ENCODE measurements around the gene DYNC1LI1.
A peak's percentile ranks its signal among the peaks of the same experiment; 100 is the strongest.

DYNC1LI1 gene

GRCh38 chr3:32568953-32569352 is 1.7 kb downstream of the DYNC1LI1 start:
- Histone ChIP-seq H3K27me3 (ENCODE audit: control insufficient read depth in 5 of 5, insufficient read depth in 4 of 5, low read length in 5 of 5) (no peaks in the 10 kb centered on the region), H3K9ac (ENCODE audit: low read length in 5 of 5) (peak overlapping the region in 3 of 5 donors; percentile 90 to 95 (median 92)), H3K27ac (ENCODE audit: low read depth, low read length) (peak overlapping the region; percentile 89), H3K4me3 (ENCODE audit: low read depth in 1 of 5, low read length in 5 of 5) (peak overlapping the region in 3 of 5 donors; percentile 85 to 93 (median 90)), H3K4me1 (ENCODE audit: control insufficient read depth in 5 of 5, insufficient read depth in 5 of 5, low read length in 5 of 5) (peaks cover 0 to 20% (median 18%) of the 10 kb centered on the region in 5 donors), H3K9me3 (ENCODE audit: control insufficient read depth in 5 of 5, low read length in 5 of 5) (no peaks in the 10 kb centered on the region), H3K36me3 (ENCODE audit: control insufficient read depth in 5 of 5, insufficient read depth in 5 of 5, low read length in 5 of 5) (peaks cover 0 to 5% (median 3%) of the 10 kb centered on the region in 5 donors)

GRCh38 chr3:32564195-32564594 is 6.5 kb downstream of the DYNC1LI1 start:
- Histone ChIP-seq H3K27ac (ENCODE audit: low read depth, low read length) (no peak overlapping the region), H3K9me3 (ENCODE audit: control insufficient read depth in 5 of 5, low read length in 5 of 5) (no peaks in the 10 kb centered on the region), H3K36me3 (ENCODE audit: control insufficient read depth in 5 of 5, insufficient read depth in 5 of 5, low read length in 5 of 5) (peaks cover 0 to 7% (median 5%) of the 10 kb centered on the region in 5 donors), H3K4me1 (ENCODE audit: control insufficient read depth in 5 of 5, insufficient read depth in 5 of 5, low read length in 5 of 5) (peaks cover 0 to 5% (median 3%) of the 10 kb centered on the region in 5 donors), H3K9ac (ENCODE audit: low read length in 5 of 5) (no peak overlapping the region), H3K4me3 (ENCODE audit: low read depth in 1 of 5, low read length in 5 of 5) (no peak overlapping the region), H3K27me3 (ENCODE audit: control insufficient read depth in 5 of 5, insufficient read depth in 4 of 5, low read length in 5 of 5) (no peaks in the 10 kb centered on the region)

GRCh38 chr3:32562640-32563039 is 8.0 kb downstream of the DYNC1LI1 start:
- Histone ChIP-seq H3K4me3 (ENCODE audit: low read depth in 1 of 5, low read length in 5 of 5) (no peak overlapping the region), H3K9ac (ENCODE audit: low read length in 5 of 5) (no peak overlapping the region), H3K36me3 (ENCODE audit: control insufficient read depth in 5 of 5, insufficient read depth in 5 of 5, low read length in 5 of 5) (peaks cover 0 to 7% (median 5%) of the 10 kb centered on the region in 5 donors), H3K9me3 (ENCODE audit: control insufficient read depth in 5 of 5, low read length in 5 of 5) (no peaks in the 10 kb centered on the region), H3K4me1 (ENCODE audit: control insufficient read depth in 5 of 5, insufficient read depth in 5 of 5, low read length in 5 of 5) (no peaks in the 10 kb centered on the region), H3K27ac (ENCODE audit: low read depth, low read length) (no peak overlapping the region), H3K27me3 (ENCODE audit: control insufficient read depth in 5 of 5, insufficient read depth in 4 of 5, low read length in 5 of 5) (no peaks in the 10 kb centered on the region)

- H3K4me3 ChIP-seq (ENCODE audit: low read depth in 1 of 5, low read length in 5 of 5), result no peak overlapping the region
- no peaks in the 10 kb centered on the region for H3K4me1 ChIP-seq (ENCODE audit: control insufficient read depth in 5 of 5, insufficient read depth in 5 of 5, low read length in 5 of 5)
- no peaks in the 10 kb centered on the region for H3K27me3 ChIP-seq (ENCODE audit: control insufficient read depth in 5 of 5, insufficient read depth in 4 of 5, low read length in 5 of 5)
- H3K9me3 ChIP-seq (ENCODE audit: control insufficient read depth in 5 of 5, low read length in 5 of 5), result no peaks in the 10 kb centered on the region
- H3K36me3 ChIP-seq (ENCODE audit: control insufficient read depth in 5 of 5, insufficient read depth in 5 of 5, low read length in 5 of 5), result peaks cover 0 to 4% (median 0%) of the 10 kb centered on the region in 5 donors
- H3K9ac ChIP-seq (ENCODE audit: low read length in 5 of 5), result no peak overlapping the region
- H3K27ac ChIP-seq (ENCODE audit: low read depth, low read length), result no peak overlapping the region
Measured at GRCh38 chr3:32557640-32558352, 12.9 kb downstream of the DYNC1LI1 start.

GRCh38 chr3:32556332-32556731 is 14.3 kb downstream of the DYNC1LI1 start:
- H3K4me3 ChIP-seq (ENCODE audit: low read depth in 1 of 5, low read length in 5 of 5), result no peak overlapping the region
- H3K9ac ChIP-seq (ENCODE audit: low read length in 5 of 5), result no peak overlapping the region
- no peaks in the 10 kb centered on the region for H3K27me3 ChIP-seq (ENCODE audit: control insufficient read depth in 5 of 5, insufficient read depth in 4 of 5, low read length in 5 of 5)
- H3K27ac ChIP-seq (ENCODE audit: low read depth, low read length), result no peak overlapping the region
- peaks cover 0 to 4% (median 0%) of the 10 kb centered on the region in 5 donors for H3K36me3 ChIP-seq (ENCODE audit: control insufficient read depth in 5 of 5, insufficient read depth in 5 of 5, low read length in 5 of 5)
- no peaks in the 10 kb centered on the region for H3K4me1 ChIP-seq (ENCODE audit: control insufficient read depth in 5 of 5, insufficient read depth in 5 of 5, low read length in 5 of 5)
- H3K9me3 ChIP-seq (ENCODE audit: control insufficient read depth in 5 of 5, low read length in 5 of 5), result no peaks in the 10 kb centered on the region

- Histone ChIP-seq H3K27ac (ENCODE audit: low read depth, low read length) (no peak overlapping the region), H3K4me3 (ENCODE audit: low read depth in 1 of 5, low read length in 5 of 5) (no peak overlapping the region), H3K36me3 (ENCODE audit: control insufficient read depth in 5 of 5, insufficient read depth in 5 of 5, low read length in 5 of 5) (no peaks in the 10 kb centered on the region), H3K4me1 (ENCODE audit: control insufficient read depth in 5 of 5, insufficient read depth in 5 of 5, low read length in 5 of 5) (no peaks in the 10 kb centered on the region), H3K27me3 (ENCODE audit: control insufficient read depth in 5 of 5, insufficient read depth in 4 of 5, low read length in 5 of 5) (no peaks in the 10 kb centered on the region), H3K9me3 (ENCODE audit: control insufficient read depth in 5 of 5, low read length in 5 of 5) (no peaks in the 10 kb centered on the region), H3K9ac (ENCODE audit: low read length in 5 of 5) (no peak overlapping the region)
Measured at GRCh38 chr3:32553973-32554372, 16.7 kb downstream of the DYNC1LI1 start.

- Histone ChIP-seq H3K36me3 (ENCODE audit: control insufficient read depth in 5 of 5, insufficient read depth in 5 of 5, low read length in 5 of 5) (no peaks in the 10 kb centered on the region), H3K9ac (ENCODE audit: low read length in 5 of 5) (no peak overlapping the region), H3K27me3 (ENCODE audit: control insufficient read depth in 5 of 5, insufficient read depth in 4 of 5, low read length in 5 of 5) (no peaks in the 10 kb centered on the region), H3K4me3 (ENCODE audit: low read depth in 1 of 5, low read length in 5 of 5) (no peak overlapping the region), H3K27ac (ENCODE audit: low read depth, low read length) (no peak overlapping the region), H3K9me3 (ENCODE audit: control insufficient read depth in 5 of 5, low read length in 5 of 5) (no peaks in the 10 kb centered on the region), H3K4me1 (ENCODE audit: control insufficient read depth in 5 of 5, insufficient read depth in 5 of 5, low read length in 5 of 5) (no peaks in the 10 kb centered on the region)
Measured at GRCh38 chr3:32553459-32553858, 17.2 kb downstream of the DYNC1LI1 start.

GRCh38 chr3:32552013-32552412 is 18.6 kb downstream of the DYNC1LI1 start:
- Histone ChIP-seq H3K4me1 (ENCODE audit: control insufficient read depth in 5 of 5, insufficient read depth in 5 of 5, low read length in 5 of 5) (no peaks in the 10 kb centered on the region), H3K27me3 (ENCODE audit: control insufficient read depth in 5 of 5, insufficient read depth in 4 of 5, low read length in 5 of 5) (no peaks in the 10 kb centered on the region), H3K27ac (ENCODE audit: low read depth, low read length) (no peak overlapping the region), H3K9ac (ENCODE audit: low read length in 5 of 5) (no peak overlapping the region), H3K36me3 (ENCODE audit: control insufficient read depth in 5 of 5, insufficient read depth in 5 of 5, low read length in 5 of 5) (no peaks in the 10 kb centered on the region), H3K9me3 (ENCODE audit: control insufficient read depth in 5 of 5, low read length in 5 of 5) (no peaks in the 10 kb centered on the region), H3K4me3 (ENCODE audit: low read depth in 1 of 5, low read length in 5 of 5) (no peak overlapping the region)

- Histone ChIP-seq H3K4me1 (ENCODE audit: control insufficient read depth in 5 of 5, insufficient read depth in 5 of 5, low read length in 5 of 5) (no peaks in the 10 kb centered on the region), H3K9me3 (ENCODE audit: control insufficient read depth in 5 of 5, low read length in 5 of 5) (no peaks in the 10 kb centered on the region), H3K27ac (ENCODE audit: low read depth, low read length) (no peak overlapping the region), H3K9ac (ENCODE audit: low read length in 5 of 5) (no peak overlapping the region), H3K27me3 (ENCODE audit: control insufficient read depth in 5 of 5, insufficient read depth in 4 of 5, low read length in 5 of 5) (no peaks in the 10 kb centered on the region), H3K36me3 (ENCODE audit: control insufficient read depth in 5 of 5, insufficient read depth in 5 of 5, low read length in 5 of 5) (no peaks in the 10 kb centered on the region), H3K4me3 (ENCODE audit: low read depth in 1 of 5, low read length in 5 of 5) (no peak overlapping the region)
Measured at GRCh38 chr3:32551496-32551895, 19.2 kb downstream of the DYNC1LI1 start.

GRCh38 chr3:32551087-32551486 is 19.6 kb downstream of the DYNC1LI1 start:
- Histone ChIP-seq H3K4me3 (ENCODE audit: low read depth in 1 of 5, low read length in 5 of 5) (no peak overlapping the region), H3K9me3 (ENCODE audit: control insufficient read depth in 5 of 5, low read length in 5 of 5) (no peaks in the 10 kb centered on the region), H3K9ac (ENCODE audit: low read length in 5 of 5) (no peak overlapping the region), H3K27ac (ENCODE audit: low read depth, low read length) (no peak overlapping the region), H3K27me3 (ENCODE audit: control insufficient read depth in 5 of 5, insufficient read depth in 4 of 5, low read length in 5 of 5) (no peaks in the 10 kb centered on the region), H3K36me3 (ENCODE audit: control insufficient read depth in 5 of 5, insufficient read depth in 5 of 5, low read length in 5 of 5) (no peaks in the 10 kb centered on the region), H3K4me1 (ENCODE audit: control insufficient read depth in 5 of 5, insufficient read depth in 5 of 5, low read length in 5 of 5) (no peaks in the 10 kb centered on the region)
